Stimulated activated CD4-positive, alpha-beta T cell treated with anti-CD3 and anti-CD28 coated beads, Interleukin-4, amount 100 ng/mL, for 24 hours (primary cell): Measurements from ENCODE around the gene CAMKMT.

Experiments
- DNase-seq: peaks from one replicate; pipeline ENCODE4 v3.0.0-alpha.2; 2020

The CAMKMT gene

DNA sequence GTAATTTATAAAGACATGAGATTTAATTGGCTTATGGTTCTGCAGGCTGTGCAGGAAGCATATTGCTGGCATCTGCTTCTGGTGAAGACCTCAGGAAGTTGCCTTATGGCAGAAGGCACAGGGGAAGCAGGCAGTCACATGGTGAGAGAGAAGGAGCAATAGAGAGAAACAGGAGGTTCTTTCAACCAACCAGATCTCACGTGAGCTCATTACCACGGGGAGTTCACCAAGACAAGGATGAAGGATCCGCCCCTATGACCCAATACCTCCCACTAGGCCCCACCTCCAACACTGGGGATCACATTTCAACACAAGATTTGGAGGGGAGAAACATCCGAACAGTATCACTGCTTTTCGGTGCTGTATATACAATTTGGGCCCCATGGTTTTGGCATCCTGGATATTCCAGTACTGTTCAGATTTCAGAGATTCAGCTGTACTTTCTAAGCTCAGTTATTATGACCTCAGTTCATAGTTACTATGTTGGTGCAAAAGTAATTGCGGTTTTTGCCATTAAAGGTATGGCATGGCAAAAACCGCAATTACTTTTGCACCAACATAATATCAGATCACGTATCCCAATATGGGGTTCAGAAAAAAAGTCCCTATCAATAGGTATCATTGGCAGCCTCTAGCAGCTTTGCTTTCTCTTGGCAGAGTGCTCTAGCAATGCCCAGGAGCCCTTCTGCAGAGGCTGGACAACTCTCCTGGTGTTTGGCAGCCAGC lies 390.2 kb downstream of the CAMKMT start:
- no peak for DNase-seq

DNA sequence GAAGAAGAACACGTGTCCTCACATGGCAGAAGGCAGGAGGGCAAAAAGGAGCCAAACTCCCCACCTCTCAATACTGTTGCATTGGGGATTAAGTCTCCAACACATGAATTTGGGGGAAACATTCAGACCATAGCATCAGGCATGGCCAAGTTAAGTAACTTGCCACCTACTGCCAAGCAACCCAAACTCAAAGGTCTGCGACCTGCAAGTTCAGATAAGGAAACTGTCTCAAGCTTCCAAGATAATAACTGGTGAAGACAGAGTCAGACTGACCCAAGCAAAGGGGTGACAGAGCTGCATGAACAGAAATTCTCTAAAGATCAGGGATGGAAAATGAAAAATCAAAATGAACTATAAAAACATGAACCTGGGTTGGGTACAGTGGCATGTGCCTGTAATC lies 391.0 kb downstream of the CAMKMT start:
- no peak for DNase-seq

DNA sequence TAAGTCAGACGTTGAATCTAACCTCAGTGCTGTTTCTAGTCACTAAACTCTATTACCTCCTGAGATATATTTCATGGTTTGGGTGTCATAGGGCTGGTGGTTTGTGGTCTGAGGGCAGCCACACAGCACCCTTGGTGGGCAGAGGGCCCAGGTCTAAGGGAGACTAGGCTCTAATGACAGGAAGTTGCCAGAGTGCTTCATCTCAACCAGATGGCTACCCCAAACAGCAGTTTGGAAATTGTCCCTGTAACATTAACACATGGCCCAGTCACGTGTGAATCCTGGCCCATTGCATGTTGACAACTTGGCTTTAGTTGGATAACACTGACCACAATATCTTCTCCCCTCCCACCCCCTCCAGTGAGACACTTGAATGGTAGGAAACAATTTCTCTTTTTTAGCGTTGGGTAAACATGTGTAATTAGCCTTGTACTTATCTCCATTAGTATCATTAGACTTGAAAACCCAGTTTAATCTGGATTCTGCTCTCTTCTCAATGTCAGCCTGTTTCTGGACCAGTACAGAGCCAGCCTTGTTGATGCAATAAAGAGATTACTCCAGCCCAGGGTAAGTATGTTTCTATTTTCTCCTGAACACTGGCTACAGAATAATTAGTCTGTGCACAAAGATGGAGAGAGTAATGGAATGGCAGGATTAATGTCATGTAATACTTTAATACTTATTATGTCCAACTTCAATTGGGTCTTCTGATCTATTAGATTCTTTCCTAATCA lies 392.0 kb downstream of the CAMKMT start:
- DNase-seq: no peak

DNA sequence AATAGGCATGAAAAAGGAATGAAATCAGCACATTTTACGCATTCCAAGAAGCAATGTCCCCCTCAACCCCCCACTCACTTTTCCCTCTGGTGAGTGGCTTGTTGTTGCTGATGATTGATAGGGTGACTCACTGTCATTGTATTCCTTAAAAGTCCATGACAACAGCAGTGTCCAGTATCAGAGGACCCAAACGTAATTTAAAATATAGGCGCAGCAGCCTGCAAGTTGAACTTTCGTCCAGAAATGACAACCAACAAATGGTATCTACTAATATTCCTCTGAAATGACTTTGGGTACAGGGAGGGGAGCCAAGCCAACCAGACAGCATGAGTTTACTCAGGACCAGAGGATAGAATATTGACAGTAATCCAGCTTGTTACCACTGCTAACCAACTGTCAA lies 396.8 kb downstream of the CAMKMT start:
- no peak for DNase-seq

DNA sequence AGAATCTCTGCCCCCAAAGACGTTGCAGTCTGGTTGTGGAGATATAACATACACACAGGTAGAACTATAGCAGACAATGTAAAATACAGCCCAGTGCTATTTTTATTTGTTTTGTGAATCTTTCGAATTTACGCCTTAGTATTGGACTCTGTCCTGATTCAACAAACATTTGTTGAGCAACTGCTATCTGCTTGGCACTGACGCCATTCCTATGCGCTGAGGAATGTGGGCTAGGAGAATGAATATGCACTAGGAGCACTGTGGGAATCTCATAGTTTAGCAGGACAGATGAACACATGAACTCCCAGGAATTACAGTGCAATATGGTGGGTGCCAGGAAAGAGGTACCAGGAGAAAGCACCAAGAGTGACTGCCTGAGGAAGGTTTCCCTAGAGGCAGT lies 398.1 kb downstream of the CAMKMT start:
- DNase-seq: no peak

DNA sequence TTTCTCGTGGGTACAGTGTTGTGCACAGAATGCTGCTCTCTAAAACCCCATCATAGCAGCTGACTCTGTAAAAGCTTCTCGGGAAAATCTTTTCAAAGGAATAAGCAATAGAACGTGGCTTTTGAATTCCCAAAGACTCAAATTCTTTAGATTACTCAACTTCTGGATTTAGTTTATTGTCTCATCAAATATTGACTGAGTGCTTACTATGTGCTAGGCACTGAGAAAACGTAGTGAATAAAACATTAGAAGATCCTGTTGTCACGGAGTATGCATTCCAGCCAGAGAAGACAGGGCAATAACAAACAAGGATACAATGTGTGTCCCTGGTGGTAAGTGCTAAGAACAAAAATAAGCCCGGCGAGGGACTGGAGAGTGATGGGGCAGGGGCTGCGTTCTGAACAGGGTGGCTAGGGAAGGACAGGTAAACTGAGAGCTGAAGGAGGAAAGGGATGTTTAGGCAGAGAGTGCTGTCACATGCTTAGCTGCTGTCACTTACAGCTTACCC lies 401.6 kb downstream of the CAMKMT start:
- no peak for DNase-seq

DNA sequence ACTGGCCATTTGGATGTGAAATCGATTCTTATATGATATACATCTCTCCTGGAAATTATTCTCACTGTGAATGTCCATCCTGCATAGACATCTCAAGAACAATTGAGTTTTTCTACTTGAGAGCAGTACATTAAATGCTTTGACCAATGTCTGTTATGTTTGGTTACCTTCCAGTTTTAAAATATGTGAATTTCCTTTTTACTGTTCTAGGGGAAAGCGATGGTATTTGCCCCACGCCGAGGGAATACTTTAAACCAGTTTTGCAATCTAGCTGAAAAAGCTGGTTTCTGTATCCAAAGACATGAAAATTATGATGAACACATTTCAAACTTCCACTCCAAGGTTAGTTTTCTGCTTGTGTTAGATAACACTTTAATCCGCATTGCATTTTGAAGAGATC lies 404.5 kb downstream of the CAMKMT start:
- no peak for DNase-seq

DNA sequence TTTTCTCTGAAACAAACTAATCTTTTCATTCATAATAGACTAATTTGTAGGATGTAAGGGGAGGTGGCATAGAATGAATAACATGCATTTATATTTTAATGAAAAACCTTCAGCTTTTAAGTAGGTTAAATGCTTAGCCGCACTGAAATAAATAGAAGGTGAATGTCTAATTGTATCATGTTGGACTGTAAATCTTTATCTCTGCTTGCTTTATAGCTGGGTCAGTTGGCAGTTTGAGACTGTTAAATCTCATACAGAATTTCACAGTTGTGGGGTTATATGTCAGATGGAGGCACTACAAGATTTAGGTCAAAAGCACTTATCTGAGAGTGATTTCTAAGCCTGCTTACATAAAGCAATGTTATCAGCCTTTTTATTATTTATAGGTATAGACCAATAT lies 405.0 kb downstream of the CAMKMT start:
- DNase-seq: no peak

DNA sequence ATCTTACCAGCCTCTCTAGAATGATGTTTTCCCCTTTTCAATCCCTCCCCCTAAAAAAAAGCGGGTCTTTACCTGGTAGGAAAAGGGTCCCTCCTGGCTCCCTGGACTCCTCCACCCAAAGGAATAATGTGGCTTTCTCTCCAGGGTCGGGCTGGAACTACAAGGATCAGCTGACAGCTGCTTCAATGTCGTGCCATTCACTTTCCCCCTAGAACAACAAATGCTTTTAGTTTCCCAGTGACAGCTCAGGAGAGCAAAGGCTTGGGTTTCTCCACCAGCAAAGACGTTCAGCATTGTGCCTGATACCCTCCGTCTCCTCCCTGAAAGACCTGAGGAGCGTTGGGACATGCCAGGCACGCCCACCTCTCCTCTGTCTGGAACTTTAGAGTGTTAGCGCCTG lies 405.9 kb downstream of the CAMKMT start:
- no peak for DNase-seq

DNA sequence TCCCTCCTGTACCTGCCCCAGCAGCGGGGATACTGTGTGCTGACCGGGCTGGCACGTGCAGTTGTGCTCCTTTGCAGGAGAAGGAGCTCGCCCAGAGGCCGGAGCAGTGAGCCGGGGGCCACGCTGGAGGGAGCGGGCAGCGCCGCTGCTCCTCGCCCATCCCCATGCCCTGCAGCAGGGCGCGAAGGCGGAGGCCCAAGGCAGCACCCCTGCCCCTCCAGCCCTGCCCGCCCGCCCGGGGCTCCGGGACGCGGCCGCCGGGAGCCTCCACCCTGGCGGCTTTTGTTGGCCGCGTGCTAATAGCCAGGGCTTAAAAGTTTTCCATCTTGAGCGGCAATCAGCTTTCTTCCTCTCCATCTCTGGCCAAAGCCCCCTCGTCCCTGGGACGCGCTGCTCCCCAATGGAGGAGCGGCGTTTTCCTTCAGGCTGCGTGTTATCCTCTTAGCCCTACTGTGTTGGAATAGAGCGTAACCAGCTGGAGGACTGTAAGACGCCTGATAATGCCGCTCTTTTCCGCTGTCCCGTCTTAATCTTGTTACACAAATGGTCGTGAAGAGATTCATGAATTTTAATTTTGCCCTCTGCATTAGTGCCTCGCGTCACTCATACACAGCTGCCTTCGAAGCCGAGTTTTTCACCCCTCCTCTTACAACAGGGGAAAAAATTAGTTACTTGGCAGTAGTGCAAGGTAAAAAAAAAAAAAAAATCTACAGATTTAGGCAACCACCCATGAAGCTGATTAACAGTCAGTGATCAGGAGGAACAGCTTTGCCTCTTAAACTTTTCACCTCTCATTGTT lies 406.9 kb downstream of the CAMKMT start:
- no peak for DNase-seq

DNA sequence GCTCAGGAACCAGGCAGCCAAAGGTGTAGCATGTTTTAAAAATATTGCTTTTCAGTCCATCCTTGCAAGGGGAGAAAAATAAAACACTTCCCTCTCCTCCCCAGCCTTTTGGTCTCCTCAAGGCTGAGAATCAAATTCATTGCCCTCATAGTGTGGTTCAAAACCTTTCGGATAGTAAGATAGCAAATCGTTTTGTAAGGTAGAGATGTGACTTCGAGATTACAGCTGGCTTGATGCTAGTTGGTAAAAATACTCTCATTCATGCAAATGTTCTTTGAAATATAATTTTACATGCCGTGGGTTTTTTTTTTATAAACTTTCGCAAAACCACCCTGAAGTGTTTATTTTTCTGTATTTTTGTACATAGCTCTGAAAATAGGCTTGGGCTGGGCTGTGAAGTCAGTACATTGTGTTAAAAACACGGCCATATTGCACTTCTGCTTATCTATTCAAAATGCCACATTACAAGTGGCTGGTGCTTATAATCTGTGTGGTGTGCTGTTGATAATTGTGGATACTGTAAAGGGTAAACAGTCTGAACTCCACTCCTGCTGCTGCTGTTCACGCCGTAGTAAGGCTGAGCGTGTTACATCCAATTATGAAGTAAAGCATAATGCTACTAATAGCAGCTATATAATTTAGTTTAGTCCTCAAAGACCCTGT lies 407.7 kb downstream of the CAMKMT start:
- DNase-seq: no peak

DNA sequence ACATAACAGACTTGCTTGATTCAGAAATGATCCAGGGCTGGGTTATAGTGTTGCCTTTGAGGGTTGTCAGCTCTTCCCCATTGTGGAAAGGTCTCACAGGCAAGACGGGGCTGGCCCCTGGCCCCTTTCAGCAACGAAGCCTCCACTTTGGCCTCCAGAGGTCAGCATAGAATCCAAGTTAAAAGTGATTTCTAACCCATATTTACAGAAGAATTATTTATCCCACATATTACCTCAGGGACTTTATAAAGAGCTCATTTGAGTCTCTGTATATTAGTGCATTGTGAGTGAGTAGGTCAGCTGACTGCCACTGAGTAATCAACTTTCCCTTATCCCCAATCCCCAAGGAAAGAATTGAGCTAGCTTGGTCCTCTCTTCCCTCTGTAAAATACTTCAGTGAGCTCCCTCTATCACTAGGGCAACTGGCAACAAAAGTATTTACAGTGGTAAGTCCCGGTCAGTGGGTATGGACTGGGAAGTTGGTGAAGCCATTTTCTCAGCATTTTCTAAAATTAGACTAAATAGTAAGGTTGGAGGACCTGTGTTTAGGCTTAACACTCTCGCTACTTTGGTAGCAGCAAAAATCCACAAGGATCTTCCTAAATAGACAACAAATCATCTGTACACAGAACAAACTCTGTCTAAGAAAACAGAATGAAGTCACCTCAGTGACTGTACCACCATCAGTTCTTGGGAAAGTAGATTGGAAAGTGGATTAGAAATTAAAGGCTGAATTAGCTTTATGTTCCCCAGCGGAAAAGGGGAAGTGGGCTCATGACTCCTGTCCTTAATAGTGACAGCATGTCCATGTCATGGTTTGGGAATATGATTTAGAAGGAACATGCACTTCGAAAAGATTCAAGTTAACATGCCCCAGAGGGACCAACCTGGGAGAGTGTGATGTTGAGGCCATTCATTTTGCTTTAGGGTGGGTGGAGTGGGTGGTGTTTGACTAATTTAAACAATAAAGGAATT lies 408.8 kb downstream of the CAMKMT start:
- no peak for DNase-seq

DNA sequence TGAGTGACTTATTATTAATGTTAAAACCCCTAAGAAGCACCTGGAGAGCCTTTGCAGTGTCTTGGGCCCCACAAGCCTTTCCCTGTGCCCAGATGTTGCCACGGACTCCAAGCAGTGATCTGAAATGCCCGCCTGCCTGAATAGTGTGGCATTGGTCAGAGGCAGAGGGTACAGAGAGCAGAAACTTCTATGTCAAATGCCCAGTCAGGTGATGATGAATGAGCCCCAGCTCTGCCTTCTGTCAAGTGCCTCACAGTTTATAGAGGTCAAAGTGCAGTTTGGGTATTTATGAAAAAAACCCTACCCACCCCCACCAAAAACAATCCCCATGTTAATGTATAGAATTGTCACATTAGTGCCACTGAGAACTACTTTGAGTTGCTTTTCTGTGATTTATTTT lies 409.8 kb downstream of the CAMKMT start:
- DNase-seq: no peak

DNA sequence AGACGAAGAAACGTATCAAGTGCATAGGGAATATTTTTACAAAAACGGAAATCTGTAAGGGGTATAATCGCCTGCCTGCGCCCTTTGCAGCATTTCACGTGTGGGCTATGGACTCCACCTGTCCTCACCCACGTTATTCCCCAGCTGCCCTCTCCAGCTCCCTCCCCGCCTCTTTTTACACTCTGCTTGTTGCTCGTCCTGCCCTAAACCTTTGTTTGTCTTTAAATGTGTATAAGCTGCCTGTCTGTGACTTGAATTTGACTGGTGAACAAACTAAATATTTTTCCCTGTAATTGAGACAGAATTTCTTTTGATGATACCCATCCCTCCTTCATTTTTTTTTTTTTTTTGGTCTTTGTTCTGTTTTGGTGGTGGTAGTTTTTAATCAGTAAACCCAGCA lies 410.4 kb downstream of the CAMKMT start:
- no peak for DNase-seq

DNA sequence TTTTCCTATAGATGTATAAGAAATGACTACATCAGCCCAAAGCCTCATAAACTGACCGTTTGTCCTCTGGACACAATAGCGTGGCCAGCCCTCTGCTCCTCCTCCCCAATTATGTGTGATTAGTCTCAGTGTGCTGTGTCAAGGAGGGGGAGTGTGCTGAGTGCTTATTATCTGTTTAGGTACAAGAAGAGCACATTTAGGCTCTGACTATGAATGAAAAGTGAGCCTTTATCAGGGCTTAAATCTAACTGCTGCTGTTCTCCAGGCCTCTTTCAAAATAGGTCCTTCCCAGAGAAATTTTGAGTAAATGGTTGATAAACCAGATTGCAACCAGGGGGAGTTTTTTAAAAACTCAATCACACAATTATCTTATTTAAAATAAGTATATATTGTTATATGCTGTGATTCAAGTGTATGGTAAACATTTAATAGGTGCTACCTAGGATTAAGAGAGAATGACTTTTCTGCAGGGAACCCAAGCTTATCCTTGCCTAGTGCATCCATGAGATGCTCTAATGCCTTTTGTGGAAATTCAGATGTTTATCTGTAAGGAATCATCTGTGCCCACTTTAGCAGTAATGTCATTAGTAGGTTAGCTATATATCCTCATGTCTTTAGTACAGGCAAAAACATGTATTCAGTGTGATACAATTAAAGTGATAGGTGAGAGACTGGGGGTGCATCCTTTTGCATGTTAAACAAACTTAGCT lies 411.1 kb downstream of the CAMKMT start:
- no peak for DNase-seq

DNA sequence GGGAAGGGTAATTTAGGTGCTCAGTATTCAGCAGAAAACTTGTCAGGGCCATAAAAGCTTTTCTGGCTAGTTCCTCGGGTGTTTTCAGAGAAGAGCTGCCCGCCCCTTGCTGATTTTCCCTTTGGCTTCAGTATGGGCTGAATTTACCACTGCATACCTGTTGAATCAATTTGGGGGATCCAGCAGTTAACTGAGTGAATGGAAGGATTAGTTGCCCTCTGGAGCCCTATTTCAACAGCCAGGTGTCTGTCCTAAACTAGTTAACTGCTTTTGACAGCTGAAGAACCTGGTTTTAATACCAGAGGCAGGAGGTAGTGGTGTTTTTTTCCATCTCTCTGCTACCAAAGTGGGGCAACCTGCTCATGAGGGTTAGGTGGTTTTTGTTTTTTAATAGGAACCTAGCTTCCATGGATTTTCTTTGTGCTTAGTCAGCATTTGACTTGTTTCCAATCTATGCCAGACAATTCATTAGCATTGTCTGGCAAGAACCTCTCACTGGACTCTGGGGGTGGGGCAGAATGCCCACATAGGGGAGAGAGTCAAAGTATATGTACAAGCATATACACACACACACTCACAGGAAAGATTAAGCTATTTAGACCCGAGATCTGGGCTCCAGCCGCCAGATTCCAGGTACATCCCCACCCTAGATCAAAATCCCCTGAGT lies 413.2 kb downstream of the CAMKMT start:
- DNase-seq: no peak

DNA sequence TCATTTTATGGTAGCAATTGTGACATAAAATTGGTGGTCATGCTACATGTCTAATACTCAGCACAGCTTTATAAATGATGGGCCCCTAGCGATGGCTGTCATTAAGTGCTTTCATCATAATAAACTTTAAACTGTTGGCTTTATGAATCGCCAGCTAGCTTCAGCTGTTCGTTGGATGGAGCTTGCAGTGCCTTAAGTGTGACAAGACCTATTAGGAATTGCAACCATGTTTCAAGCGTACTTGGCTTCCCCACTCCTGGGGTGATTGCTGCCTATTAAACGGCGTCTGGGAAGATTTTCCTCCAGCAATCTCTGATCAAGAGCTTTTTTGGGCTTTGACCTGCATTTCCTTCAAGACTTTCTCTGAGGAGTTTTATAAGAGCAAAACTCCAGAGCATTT lies 415.3 kb downstream of the CAMKMT start:
- no peak for DNase-seq

DNA sequence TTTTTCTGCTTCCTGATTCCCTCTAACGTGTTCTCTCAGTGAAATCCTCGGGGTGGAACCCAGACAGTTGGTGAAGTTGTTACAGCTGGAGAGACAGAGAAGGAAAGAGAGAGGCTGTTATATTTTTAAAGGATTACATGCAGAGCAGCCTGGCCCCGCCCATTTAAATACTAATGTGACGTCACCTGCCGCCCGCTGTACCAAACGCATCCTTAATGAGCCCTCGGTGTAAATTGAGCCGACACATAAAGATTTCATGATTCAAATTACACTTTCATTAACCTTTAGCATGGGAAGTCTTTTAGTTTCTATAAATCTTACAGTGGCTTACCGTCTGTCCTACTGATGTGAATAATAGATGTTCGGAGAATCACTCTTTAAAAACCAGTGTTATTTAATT lies 415.8 kb downstream of the CAMKMT start:
- no peak for DNase-seq

DNA sequence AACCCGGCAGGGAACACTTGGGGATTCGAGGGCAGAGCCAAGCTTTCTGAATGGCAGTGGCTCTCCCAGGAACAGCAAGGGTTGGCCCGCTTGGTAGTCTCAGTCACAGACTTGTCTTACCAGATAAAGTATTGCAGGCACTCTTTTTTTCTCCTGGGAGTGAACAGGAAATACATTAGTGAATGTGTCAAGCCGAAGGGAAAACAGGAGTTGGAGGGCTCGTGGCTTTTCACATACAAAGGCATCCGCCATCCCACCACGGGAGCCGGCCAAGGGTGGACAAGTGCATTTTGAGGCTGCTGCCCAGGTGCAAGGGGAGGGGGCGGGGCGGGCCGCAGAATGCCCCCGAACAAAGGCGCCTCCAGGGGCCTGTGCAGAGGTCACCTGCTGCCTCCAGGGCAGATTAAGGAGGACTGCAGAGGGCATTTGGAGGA lies 416.5 kb downstream of the CAMKMT start:
- DNase-seq: no peak

DNA sequence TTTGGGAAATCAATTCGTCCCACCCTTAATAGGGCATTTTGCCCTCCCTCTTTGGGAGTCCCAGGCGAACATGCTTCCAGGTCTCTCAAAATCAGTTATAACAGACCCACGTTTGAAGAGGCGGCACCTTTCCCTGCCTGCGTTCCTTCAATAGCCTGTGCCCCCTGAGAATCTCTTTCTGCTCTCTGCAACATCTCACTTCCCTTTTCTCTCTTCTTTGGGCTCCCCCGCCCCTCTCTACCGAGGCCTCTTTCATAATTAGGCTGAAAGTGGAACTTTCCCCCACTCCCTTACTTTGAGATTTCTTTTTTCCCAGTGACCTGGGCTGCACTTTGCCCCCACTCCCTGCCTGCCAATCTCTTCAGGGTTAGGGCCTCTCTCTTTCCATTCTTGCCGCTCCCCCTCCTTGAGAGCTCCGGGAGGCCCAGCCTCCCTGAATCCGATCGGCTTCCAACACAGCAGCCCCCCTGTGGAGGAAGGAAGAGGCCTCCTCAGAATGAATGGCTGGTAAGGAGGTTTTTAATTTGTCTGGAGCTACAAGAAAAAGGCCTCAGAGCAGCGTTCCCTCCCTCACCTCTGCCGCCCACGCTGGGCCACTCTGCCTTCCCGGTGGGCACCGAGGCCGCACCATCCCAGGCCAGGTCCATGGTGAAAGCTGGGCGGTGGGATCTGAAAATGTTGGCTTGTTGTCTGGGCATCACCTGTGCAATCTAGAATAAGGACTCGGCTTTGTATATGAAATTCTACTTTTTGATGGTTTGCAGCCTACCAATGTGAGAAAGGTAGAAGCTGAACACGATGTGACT lies 417.1 kb downstream of the CAMKMT start:
- DNase-seq: no peak
